GM23248 (cell line): ENCODE results near the gene SUN5.

Source experiments
- EZH2 ChIP-seq: fragments of 200-600 bp; sonication (generic); IDR thresholded peaks from 2 replicates; pipeline ENCODE4 v1.6.1; 2018; ENCODE audit warnings: antibody characterized with exemption, mild to moderate bottlenecking; ENCODE audit not compliant: insufficient read depth, poor library complexity, severe bottlenecking
- EZH2phosphoT487 ChIP-seq: fragments of 200-600 bp; sonication (generic); IDR thresholded peaks from 2 replicates; pipeline ENCODE4 v1.6.1; 2018; ENCODE audit warnings: antibody characterized with exemption, moderate library complexity, mild to moderate bottlenecking, low read depth; ENCODE audit not compliant: insufficient read depth

GRCh38 chr20:32997431-32997830 lies 6.8 kb downstream of the SUN5 start:
- TF ChIP-seq EZH2 (no peak), EZH2phosphoT487 (no peak)
